H9 (cell line): Measurements from ENCODE around the gene GTF2E1. TPM values are rescaled to one million over a fixed set of nuclear protein-coding genes. Genes with fewer than 3 reads are reported as not detected.

Experiments
- DNase-seq: peaks from one replicate; pipeline ENCODE4 v3.0.0-alpha.2; 2017
- H2AFZ ChIP-seq: one replicate; pipeline ENCODE4 v1.6.1; 2013; ENCODE audit warnings: mild to moderate bottlenecking, low read length, control low read depth, moderate library complexity
- H2AK5ac ChIP-seq: 2 replicates; pipeline ENCODE4 v1.6.1; 2013; ENCODE audit warnings: low read length, control low read depth, mixed read lengths; ENCODE audit not compliant: insufficient read length
- H2BK120ac ChIP-seq: one replicate; pipeline ENCODE4 v1.6.1; 2013; ENCODE audit warnings: low read depth, mild to moderate bottlenecking, low read length, control low read depth, inconsistent platforms; ENCODE audit not compliant: poor library complexity, severe bottlenecking
- H2BK12ac ChIP-seq: 2 replicates; pipeline ENCODE4 v1.6.1; 2013; ENCODE audit warnings: low read length, control low read depth, mixed read lengths, low read depth; ENCODE audit not compliant: insufficient read length
- H2BK15ac ChIP-seq: 2 replicates; pipeline ENCODE4 v1.6.1; 2013; ENCODE audit warnings: low read depth, low read length, control low read depth
- H2BK20ac ChIP-seq: one replicate; pipeline ENCODE4 v1.6.1; 2013; ENCODE audit warnings: low read depth, mild to moderate bottlenecking, low read length, control low read depth, inconsistent platforms; ENCODE audit not compliant: poor library complexity, severe bottlenecking
- H2BK5ac ChIP-seq: 2 replicates; pipeline ENCODE4 v1.6.1; 2013; ENCODE audit warnings: low read length, control low read depth, mixed read lengths; ENCODE audit not compliant: insufficient read length
- H3K14ac ChIP-seq: 2 replicates; pipeline ENCODE4 v1.6.1; 2013; ENCODE audit warnings: low read length, control low read depth; ENCODE audit not compliant: insufficient read depth
- H3K18ac ChIP-seq: 2 replicates; pipeline ENCODE4 v1.6.1; 2013; ENCODE audit warnings: low read depth, mild to moderate bottlenecking, mixed read lengths, low read length, control low read depth; ENCODE audit not compliant: insufficient read length
- H3K23ac ChIP-seq: 2 replicates; pipeline ENCODE4 v1.6.1; 2013; ENCODE audit warnings: low read length, control low read depth, mixed read lengths, low read depth; ENCODE audit not compliant: insufficient read length
- H3K23me2 ChIP-seq: 2 replicates; pipeline ENCODE4 v1.6.1; 2013; ENCODE audit warnings: low read depth, mild to moderate bottlenecking, mixed read lengths, low read length, control low read depth; ENCODE audit not compliant: insufficient read length, poor library complexity, severe bottlenecking
- H3K27ac ChIP-seq: 2 replicates; pipeline ENCODE4 v1.5.1; 2013; ENCODE audit warnings: low read length, control low read depth, mixed read lengths, low read depth; ENCODE audit not compliant: insufficient read length
- H3K27me3 ChIP-seq: 2 replicates; pipeline ENCODE4 v1.6.1; 2013; ENCODE audit warnings: low read length, control low read depth, inconsistent platforms; ENCODE audit not compliant: insufficient read depth
- H3K4ac ChIP-seq: 2 replicates; pipeline ENCODE4 v1.6.1; 2013; ENCODE audit warnings: low read depth, mild to moderate bottlenecking, control low read depth, inconsistent platforms, low read length, moderate library complexity
- H3K4me1 ChIP-seq: 2 replicates; pipeline ENCODE4 v1.6.1; 2013; ENCODE audit warnings: low read length, control low read depth, inconsistent platforms; ENCODE audit not compliant: insufficient read depth
- H3K4me2 ChIP-seq: 2 replicates; pipeline ENCODE4 v1.6.1; 2013; ENCODE audit warnings: low read length, control low read depth, mixed read lengths; ENCODE audit not compliant: insufficient read length, insufficient read depth
- H3K56ac ChIP-seq: 2 replicates; pipeline ENCODE4 v1.6.1; 2013; ENCODE audit warnings: low read depth, mild to moderate bottlenecking, mixed read lengths, low read length, control low read depth; ENCODE audit not compliant: insufficient read length
- H3K79me1 ChIP-seq: 2 replicates; pipeline ENCODE4 v1.6.1; 2013; ENCODE audit warnings: low read depth, mild to moderate bottlenecking, moderate library complexity, low read length, control low read depth, inconsistent platforms; ENCODE audit not compliant: insufficient read depth, poor library complexity, severe bottlenecking
- H3K79me2 ChIP-seq: 2 replicates; pipeline ENCODE4 v1.6.1; 2013; ENCODE audit warnings: low read length, control low read depth, inconsistent platforms; ENCODE audit not compliant: insufficient read depth
- H3K9ac ChIP-seq: 2 replicates; pipeline ENCODE4 v1.6.1; 2013; ENCODE audit warnings: low read length, control low read depth, mixed read lengths; ENCODE audit not compliant: insufficient read length; ENCODE audit errors: extremely low read depth
- H3K9me3 ChIP-seq: one replicate; pipeline ENCODE4 v1.6.1; 2013; ENCODE audit warnings: low read depth, low read length, inconsistent platforms; ENCODE audit not compliant: control insufficient read depth
- H3T11ph ChIP-seq: one replicate; pipeline ENCODE4 v1.6.1; 2013; ENCODE audit warnings: mild to moderate bottlenecking, low read length, control low read depth, inconsistent platforms
- H4K20me1 ChIP-seq: one replicate; pipeline ENCODE4 v1.6.1; 2013; ENCODE audit not compliant: control insufficient read depth, insufficient read length, insufficient read depth
- H4K5ac ChIP-seq: 2 replicates; pipeline ENCODE4 v1.6.1; 2013; ENCODE audit warnings: low read depth, mild to moderate bottlenecking, mixed read lengths, low read length, control low read depth; ENCODE audit not compliant: insufficient read length
- H4K8ac ChIP-seq: replicated peaks from 2 replicates; pipeline ENCODE4 v1.6.1; 2013; ENCODE audit warnings: low read length, control low read depth, mixed read lengths, low read depth; ENCODE audit not compliant: insufficient read length
- H4K91ac ChIP-seq: 2 replicates; pipeline ENCODE4 v1.6.1; 2013; ENCODE audit warnings: low read depth, mild to moderate bottlenecking, moderate library complexity, mixed read lengths, low read length, control low read depth; ENCODE audit not compliant: insufficient read length
- H3K27ac Mint-ChIP-seq, 3 experiments: 2 replicates in 2 of 3; 3 replicates in 1 of 3; pipeline ENCODE4 v1.8.0; 2020 to 2021; ENCODE audit warnings: mixed read lengths in 3 of 3, mild to moderate bottlenecking in 1 of 3, moderate library complexity in 1 of 3
- H3K27me3 Mint-ChIP-seq: 2 replicates; pipeline ENCODE4 v1.8.0; 2021; ENCODE audit warnings: low read depth, mild to moderate bottlenecking, moderate library complexity, mixed read lengths
- H3K36me3 Mint-ChIP-seq, 3 experiments: 2 replicates in 2 of 3; 3 replicates in 1 of 3; pipeline ENCODE4 v1.8.0; 2020 to 2021; ENCODE audit warnings: low read depth in 3 of 3, mixed read lengths in 3 of 3; ENCODE audit not compliant: insufficient read depth in 1 of 3
- H3K4me1 Mint-ChIP-seq, 2 experiments: 2 replicates each; pipeline ENCODE4 v1.8.0; 2020; ENCODE audit warnings: mixed read lengths in 2 of 2
- H3K4me3 Mint-ChIP-seq, 2 experiments: 2 replicates in 1 of 2; 3 replicates in 1 of 2; pipeline ENCODE4 v1.8.0; 2020 to 2021; ENCODE audit warnings: mild to moderate bottlenecking in 2 of 2, mixed read lengths in 2 of 2, moderate library complexity in 1 of 2
- H3K9me3 Mint-ChIP-seq, 2 experiments: 2 replicates in 1 of 2; 3 replicates in 1 of 2; pipeline ENCODE4 v1.8.0; 2020; ENCODE audit warnings: mild to moderate bottlenecking in 2 of 2, mixed read lengths in 2 of 2, moderate library complexity in 1 of 2
- CTCF ChIP-seq: fragments of 200-600 bp; sonication (generic); conservative IDR thresholded peaks from 3 replicates; pipeline ENCODE4 v1.8.0; 2021; ENCODE audit warnings: antibody characterized with exemption, mild to moderate bottlenecking
- WGBS: extraction: QIAGEN DNeasy Blood & Tissue Kit; methylation state at CpG from one replicate; pipeline ENCODE4 v1.1.7; 2013; ENCODE audit warnings: missing lambda C conversion rate, low lambda C conversion rate, mixed read lengths; ENCODE audit not compliant: insufficient read length; ENCODE audit errors: extremely low coverage; 5-methylcytosine and 5-hydroxymethylcytosine counted together
- total RNA-seq: library from RNA; stranded (reverse); gene quantifications from 2 replicates; pipeline ENCODE4 v1.2.1, GENCODE V29; 2021

The GTF2E1 gene
- total RNA-seq, 1 experiment from 2014 or later: 88.8 TPM

GRCh38 chr3:120769436-120769835 is 26.9 kb downstream of the GTF2E1 start:
- Histone ChIP-seq H3K79me2 (peaks cover 7% of the 10 kb centered on the region; the same call in 1 of the 2 replicates), H3K9me3 (no peaks in the 10 kb centered on the region), H2BK120ac (no peak overlapping the region), H3K27me3 (no peaks in the 10 kb centered on the region), H3K23me2 (no peaks in the 10 kb centered on the region), H4K20me1 (no peaks in the 10 kb centered on the region), H3K79me1 (no peaks in the 10 kb centered on the region), H3K4ac (no peak overlapping the region), H2BK5ac (no peak overlapping the region), H3K14ac (no peak overlapping the region), H4K8ac (no peak overlapping the region), H2BK12ac (no peak overlapping the region), H3K4me2 (no peak overlapping the region), H3K9ac (no peak overlapping the region), H2AFZ (no peak overlapping the region), H4K91ac (no peak overlapping the region), H2BK20ac (no peak overlapping the region), H3T11ph (no peak overlapping the region), H2BK15ac (no peak overlapping the region), H3K18ac (no peak overlapping the region), H3K27ac (no peak overlapping the region), H3K56ac (no peak overlapping the region), H4K5ac (no peak overlapping the region), H2AK5ac (no peak overlapping the region), H3K4me1 (peaks cover 5% of the 10 kb centered on the region; the same call in 1 of the 2 replicates), H3K23ac (no peak overlapping the region)
- no peak for DNase-seq
- H3K27me3 Mint-ChIP-seq: no peaks in the 10 kb centered on the region
- no peak for TF ChIP-seq CTCF
- H3K36me3 Mint-ChIP-seq: peaks cover 6 to 16% (median 6%) of the 10 kb centered on the region in 3 experiments; a peak in 6 of 7 replicates
- peak overlapping the region in 1 of 3 experiments; percentile 11; a peak in 2 of 7 replicates for H3K27ac Mint-ChIP-seq
- H3K4me3 Mint-ChIP-seq: no peak overlapping the region
- no peaks in the 10 kb centered on the region for H3K9me3 Mint-ChIP-seq
- WGBS: no CpG with 5 or more reads among the region's 2 CpGs
- peaks cover 27 to 40% of the 10 kb centered on the region in 2 experiments for H3K4me1 Mint-ChIP-seq
